Mammary epithelial cell (primary cell): ENCODE results near the gene SLC22A6.

Source experiments
- EZH2 ChIP-seq: IDR thresholded peaks from 2 replicates; pipeline ENCODE4 v1.6.1; 2012; ENCODE audit warnings: low read length, inconsistent platforms, borderline replicate concordance
- TF ChIP-seq, protein P1 (sequence below), 2 donors: IDR thresholded peaks in 1 of 2; conservative IDR thresholded peaks in 1 of 2; 2 replicates each; pipeline ENCODE4 v1.5.1; 2011 to 2012; ENCODE audit warnings: inconsistent platforms in 2 of 2, low read length in 2 of 2, mild to moderate bottlenecking in 2 of 2, control low read depth in 1 of 2, low read depth in 1 of 2; ENCODE audit not compliant: insufficient read depth in 1 of 2; ENCODE audit errors: extremely low read depth in 1 of 2

DNA sequence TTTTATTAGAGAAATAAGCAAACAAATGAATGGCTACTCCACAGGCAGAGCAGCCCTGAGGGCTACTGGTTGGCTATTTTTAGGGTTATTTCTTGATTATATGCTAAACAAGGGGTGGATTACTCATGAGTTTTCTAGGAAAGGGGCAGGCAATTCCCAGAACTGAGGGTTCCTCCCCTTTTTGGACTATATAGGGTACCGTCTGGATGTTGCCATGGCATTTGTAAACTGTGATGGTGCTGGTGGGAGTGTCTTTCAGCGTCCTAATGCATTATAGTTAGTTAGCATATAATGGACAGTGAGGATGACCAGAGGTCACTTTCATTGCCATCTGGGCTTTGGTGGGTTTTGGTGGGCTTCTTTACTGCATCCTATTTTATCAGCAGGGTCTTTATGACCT, 19.2 kb downstream of the SLC22A6 start:
- TF ChIP-seq, protein P1, sequence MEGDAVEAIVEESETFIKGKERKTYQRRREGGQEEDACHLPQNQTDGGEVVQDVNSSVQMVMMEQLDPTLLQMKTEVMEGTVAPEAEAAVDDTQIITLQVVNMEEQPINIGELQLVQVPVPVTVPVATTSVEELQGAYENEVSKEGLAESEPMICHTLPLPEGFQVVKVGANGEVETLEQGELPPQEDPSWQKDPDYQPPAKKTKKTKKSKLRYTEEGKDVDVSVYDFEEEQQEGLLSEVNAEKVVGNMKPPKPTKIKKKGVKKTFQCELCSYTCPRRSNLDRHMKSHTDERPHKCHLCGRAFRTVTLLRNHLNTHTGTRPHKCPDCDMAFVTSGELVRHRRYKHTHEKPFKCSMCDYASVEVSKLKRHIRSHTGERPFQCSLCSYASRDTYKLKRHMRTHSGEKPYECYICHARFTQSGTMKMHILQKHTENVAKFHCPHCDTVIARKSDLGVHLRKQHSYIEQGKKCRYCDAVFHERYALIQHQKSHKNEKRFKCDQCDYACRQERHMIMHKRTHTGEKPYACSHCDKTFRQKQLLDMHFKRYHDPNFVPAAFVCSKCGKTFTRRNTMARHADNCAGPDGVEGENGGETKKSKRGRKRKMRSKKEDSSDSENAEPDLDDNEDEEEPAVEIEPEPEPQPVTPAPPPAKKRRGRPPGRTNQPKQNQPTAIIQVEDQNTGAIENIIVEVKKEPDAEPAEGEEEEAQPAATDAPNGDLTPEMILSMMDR (conservative IDR thresholded peaks at IDR 0.05 in 1 of 2, IDR thresholded peaks at IDR 0.05 in 1 of 2; ENCODE audit: extremely low read depth in 1 of 2, insufficient read depth in 1 of 2, low read depth in 1 of 2, low read length in 2 of 2): no peak
- TF ChIP-seq EZH2: no peak
